Astrocyte of the cerebellum (primary cell): ENCODE results near the gene NECAB2.

Source experiments
- DNase-seq: peaks from one replicate; pipeline ENCODE4 v3.0.0-alpha.2; 2011; ENCODE audit warnings: low read depth
- H3K4me3 ChIP-seq: 2 replicates; pipeline ENCODE4 v1.5.1; 2011; ENCODE audit warnings: mild to moderate bottlenecking, low read depth, low read length, moderate library complexity
- CTCF ChIP-seq: IDR thresholded peaks from 2 replicates; pipeline ENCODE4 v1.5.1; 2012; ENCODE audit warnings: low read length, low read depth, moderate library complexity, mild to moderate bottlenecking; ENCODE audit errors: missing control alignments
- in situ Hi-C: cut with HindIII; loops from 2 replicates; pipeline ENCODE4 v1.10.0; 2017; ENCODE audit warnings: low sequenced_read_pairs

The NECAB2 gene

GRCh38 chr16:83932955-83933673 lies 34.9 kb upstream of the NECAB2 start:
- TF ChIP-seq CTCF: no peak
- in situ Hi-C loops: no loop called here
- no peak overlapping the region for H3K4me3 ChIP-seq
- no peak for DNase-seq

- H3K4me3 ChIP-seq: no peak overlapping the region
- TF ChIP-seq CTCF: no peak
- DNase-seq: no peak
- in situ Hi-C loops: no loop called here
Observed at GRCh38 chr16:83933885-83934683, 34.0 kb upstream of the NECAB2 start.

GRCh38 chr16:83934684-83934977 lies 33.4 kb upstream of the NECAB2 start:
- no peak overlapping the region for H3K4me3 ChIP-seq
- no peak for TF ChIP-seq CTCF
- in situ Hi-C loops: no loop called here
- no peak for DNase-seq

GRCh38 chr16:83935005-83935857 lies 32.8 kb upstream of the NECAB2 start:
- no peak overlapping the region for H3K4me3 ChIP-seq
- no peak for DNase-seq
- TF ChIP-seq CTCF: no peak
- in situ Hi-C loops: no loop called here

- TF ChIP-seq CTCF: no peak
- no peak overlapping the region for H3K4me3 ChIP-seq
- no peak for DNase-seq
- in situ Hi-C loops: no loop called here
Observed at GRCh38 chr16:83935858-83936255, 32.2 kb upstream of the NECAB2 start.

GRCh38 chr16:83936581-83937165 lies 31.4 kb upstream of the NECAB2 start:
- no peak overlapping the region for H3K4me3 ChIP-seq
- DNase-seq: no peak
- in situ Hi-C loops: no loop called here
- TF ChIP-seq CTCF: no peak
